Type B pancreatic cell (in vitro differentiated cells): ENCODE measurements around the gene RSL1D1. TPM values are rescaled to one million over a fixed set of nuclear protein-coding genes. Genes with fewer than 3 reads are reported as not detected.

Source experiments
- DNase-seq: peaks from one replicate; pipeline ENCODE4 v3.0.0; 2021; ENCODE audit warnings: mixed read lengths; ENCODE audit not compliant: unreplicated experiment; ENCODE audit errors: extremely low spot score
- H3K27ac Mint-ChIP-seq: 2 replicates; pipeline ENCODE4 v1.8.0; 2021; ENCODE audit warnings: mild to moderate bottlenecking, mixed read lengths
- H3K27me3 Mint-ChIP-seq: 2 replicates; pipeline ENCODE4 v1.8.0; 2021; ENCODE audit warnings: mixed read lengths
- H3K36me3 Mint-ChIP-seq: 2 replicates; pipeline ENCODE4 v1.8.0; 2021; ENCODE audit warnings: mixed read lengths
- H3K4me1 Mint-ChIP-seq: one replicate; pipeline ENCODE4 v1.8.0; 2021; ENCODE audit warnings: mixed read lengths; ENCODE audit not compliant: unreplicated experiment
- H3K4me3 Mint-ChIP-seq: 2 replicates; pipeline ENCODE4 v1.8.0; 2021; ENCODE audit warnings: mild to moderate bottlenecking, mixed read lengths
- H3K9me3 Mint-ChIP-seq: 2 replicates; pipeline ENCODE4 v1.8.0; 2021; ENCODE audit warnings: mixed read lengths
- total RNA-seq: library from RNA; stranded (reverse); gene quantifications from 2 replicates; pipeline ENCODE4 v1.2.1, GENCODE V29; 2021; ENCODE audit warnings: low replicate concordance
- TF ChIP-seq, protein P1 (sequence below): fragments of 200-600 bp; sonication (generic); conservative IDR thresholded peaks from 2 replicates; pipeline ENCODE4 v1.5.0; 2021; ENCODE audit warnings: antibody characterized with exemption, mild to moderate bottlenecking

RSL1D1 gene
- total RNA-seq, 1 donor from 2014 or later, result 184 TPM

DNA sequence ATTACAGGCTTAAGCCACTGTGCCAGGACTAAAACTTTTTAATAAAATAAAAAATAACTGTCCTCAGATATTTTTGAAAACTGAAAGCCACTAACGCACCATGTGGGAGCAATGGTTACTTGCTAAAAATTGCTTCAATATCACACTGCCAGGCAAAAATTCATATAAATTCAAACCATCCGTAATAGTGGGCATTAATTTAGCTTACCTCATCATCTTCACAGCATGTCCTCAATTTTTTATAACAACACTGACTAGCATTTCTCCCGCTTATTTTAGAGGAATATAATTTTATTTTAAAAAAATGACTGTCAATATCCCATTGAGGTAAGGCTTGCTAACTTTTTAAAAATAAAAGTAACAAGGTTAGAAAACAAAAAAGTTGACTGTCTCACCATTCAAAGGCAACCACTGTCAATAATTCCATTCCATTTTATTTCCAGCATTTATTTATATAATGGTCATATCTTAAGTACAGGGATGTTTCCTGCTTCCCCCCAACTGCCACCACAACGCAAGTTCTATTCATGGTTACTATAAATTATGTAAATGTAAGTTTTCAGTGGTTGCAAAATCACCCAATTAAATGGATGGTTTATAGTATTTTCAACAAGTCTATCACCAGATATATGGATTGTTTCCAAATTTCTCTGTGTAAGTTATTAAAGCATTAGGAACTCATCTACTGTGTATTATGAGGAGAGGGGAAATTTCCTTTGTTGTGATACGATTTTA lies 39.1 kb upstream of the RSL1D1 start:
- H3K4me1 Mint-ChIP-seq, result no peaks in the 10 kb centered on the region
- H3K9me3 Mint-ChIP-seq, result no peaks in the 10 kb centered on the region
- no peak overlapping the region for H3K4me3 Mint-ChIP-seq

DNA sequence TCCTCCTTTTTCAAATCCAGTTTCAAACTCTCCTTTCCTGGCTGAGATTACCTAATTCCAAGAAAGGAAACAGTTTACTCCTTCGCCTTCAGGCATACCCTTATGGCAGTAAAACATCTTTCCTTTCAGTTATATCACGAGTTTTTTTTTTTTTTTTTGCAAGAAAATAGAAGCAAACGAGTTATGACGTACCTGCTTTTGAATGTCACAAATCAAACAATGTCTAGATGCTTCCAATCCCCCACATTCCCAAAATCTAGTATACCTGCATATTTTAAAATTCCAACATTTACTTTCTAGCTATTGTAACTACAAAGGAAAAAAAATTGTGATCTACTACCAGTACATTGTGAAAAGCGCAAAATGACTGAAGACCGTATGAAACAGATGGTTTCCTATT lies 35.5 kb upstream of the RSL1D1 start:
- Mint-ChIP-seq H3K27ac (no peak overlapping the region), H3K9me3 (no peaks in the 10 kb centered on the region), H3K36me3 (peaks cover 18% of the 10 kb centered on the region), H3K4me3 (no peak overlapping the region), H3K4me1 (no peaks in the 10 kb centered on the region), H3K27me3 (no peaks in the 10 kb centered on the region)
- TF ChIP-seq, protein P1, sequence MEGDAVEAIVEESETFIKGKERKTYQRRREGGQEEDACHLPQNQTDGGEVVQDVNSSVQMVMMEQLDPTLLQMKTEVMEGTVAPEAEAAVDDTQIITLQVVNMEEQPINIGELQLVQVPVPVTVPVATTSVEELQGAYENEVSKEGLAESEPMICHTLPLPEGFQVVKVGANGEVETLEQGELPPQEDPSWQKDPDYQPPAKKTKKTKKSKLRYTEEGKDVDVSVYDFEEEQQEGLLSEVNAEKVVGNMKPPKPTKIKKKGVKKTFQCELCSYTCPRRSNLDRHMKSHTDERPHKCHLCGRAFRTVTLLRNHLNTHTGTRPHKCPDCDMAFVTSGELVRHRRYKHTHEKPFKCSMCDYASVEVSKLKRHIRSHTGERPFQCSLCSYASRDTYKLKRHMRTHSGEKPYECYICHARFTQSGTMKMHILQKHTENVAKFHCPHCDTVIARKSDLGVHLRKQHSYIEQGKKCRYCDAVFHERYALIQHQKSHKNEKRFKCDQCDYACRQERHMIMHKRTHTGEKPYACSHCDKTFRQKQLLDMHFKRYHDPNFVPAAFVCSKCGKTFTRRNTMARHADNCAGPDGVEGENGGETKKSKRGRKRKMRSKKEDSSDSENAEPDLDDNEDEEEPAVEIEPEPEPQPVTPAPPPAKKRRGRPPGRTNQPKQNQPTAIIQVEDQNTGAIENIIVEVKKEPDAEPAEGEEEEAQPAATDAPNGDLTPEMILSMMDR, result no peak
- DNase-seq, result no peak

More for the DNA sequence above, 39.1 kb upstream of the RSL1D1 start:
- no peak overlapping the region for H3K27ac Mint-ChIP-seq
- TF ChIP-seq, protein P1, result no peak
- no peak for DNase-seq
- H3K36me3 Mint-ChIP-seq, result peaks cover 16% of the 10 kb centered on the region
- no peaks in the 10 kb centered on the region for H3K27me3 Mint-ChIP-seq

DNA sequence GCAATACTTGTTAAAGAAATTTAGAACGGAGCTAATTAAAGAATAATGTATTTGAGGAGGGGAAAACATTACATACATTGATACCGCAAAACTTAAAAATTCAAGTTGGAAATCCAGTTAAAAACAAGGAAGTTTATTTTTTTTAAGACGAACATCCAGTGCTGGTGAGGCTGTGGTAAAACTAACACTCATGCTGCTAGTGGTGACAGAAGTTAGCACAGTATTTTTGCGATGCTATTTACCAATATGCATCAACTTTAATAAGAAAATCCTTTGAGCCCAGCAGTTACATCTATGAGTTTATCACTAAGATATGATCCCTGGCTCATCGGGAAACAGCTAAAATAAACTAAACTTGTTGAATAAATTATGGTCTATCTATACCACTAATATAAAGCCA lies 32.7 kb upstream of the RSL1D1 start:
- peaks cover 22% of the 10 kb centered on the region for H3K36me3 Mint-ChIP-seq
- no peak overlapping the region for H3K4me3 Mint-ChIP-seq
- no peaks in the 10 kb centered on the region for H3K9me3 Mint-ChIP-seq
- no peaks in the 10 kb centered on the region for H3K27me3 Mint-ChIP-seq
- no peak overlapping the region for H3K27ac Mint-ChIP-seq
- H3K4me1 Mint-ChIP-seq, result no peaks in the 10 kb centered on the region
- TF ChIP-seq, protein P1, result no peak
- no peak for DNase-seq

DNA sequence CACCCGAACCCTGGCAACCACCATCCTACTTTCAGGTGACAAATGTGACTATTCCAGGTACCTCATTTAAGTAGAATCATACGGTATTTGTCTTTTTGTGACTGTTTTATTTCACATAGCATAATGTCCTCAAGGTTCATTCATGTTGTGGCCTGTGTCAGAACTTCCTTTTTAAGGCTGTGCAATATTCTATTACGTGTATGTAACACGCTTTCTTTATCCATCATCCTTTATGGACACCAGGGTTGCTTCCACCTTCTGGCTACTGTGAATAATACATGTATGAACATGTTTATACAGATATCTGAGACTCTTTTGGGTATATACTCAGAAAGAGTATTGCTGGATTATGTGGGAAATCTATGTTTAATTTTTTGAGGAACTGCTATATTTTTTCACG lies 28.7 kb upstream of the RSL1D1 start:
- Mint-ChIP-seq H3K9me3 (no peaks in the 10 kb centered on the region), H3K4me3 (no peak overlapping the region), H3K27ac (no peak overlapping the region), H3K4me1 (no peaks in the 10 kb centered on the region), H3K36me3 (peaks cover 20% of the 10 kb centered on the region), H3K27me3 (no peaks in the 10 kb centered on the region)
- no peak for DNase-seq
- TF ChIP-seq, protein P1, result no peak

DNA sequence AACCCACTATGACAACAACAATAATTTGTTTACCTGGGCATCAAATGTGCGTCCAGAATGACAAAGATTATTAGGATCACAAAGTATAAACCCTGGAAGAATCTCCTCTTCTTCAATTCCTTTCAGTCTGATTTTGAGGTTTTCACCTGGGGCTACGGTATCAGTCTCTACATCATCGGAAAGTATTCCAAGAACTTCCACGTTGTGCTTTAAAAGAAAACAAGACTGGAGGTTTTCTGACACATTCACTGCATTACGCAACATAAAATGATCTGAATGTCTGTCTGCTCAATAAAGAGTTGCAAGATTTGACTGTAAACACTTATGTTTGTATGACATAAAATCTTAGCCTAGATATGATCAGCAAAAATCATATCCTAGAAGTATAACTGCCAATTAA lies 26.0 kb upstream of the RSL1D1 start:
- H3K36me3 Mint-ChIP-seq, result peaks cover 20% of the 10 kb centered on the region

More for the DNA sequence above, 26.0 kb upstream of the RSL1D1 start:
- Mint-ChIP-seq H3K4me3 (no peak overlapping the region), H3K27ac (no peak overlapping the region), H3K4me1 (no peaks in the 10 kb centered on the region), H3K27me3 (no peaks in the 10 kb centered on the region), H3K9me3 (no peaks in the 10 kb centered on the region)
- TF ChIP-seq, protein P1, result no peak
- DNase-seq, result no peak
